GM23248 (cell line): Measurements from ENCODE around the gene KLHL36.

ENCODE experiments used
- EZH2 ChIP-seq: fragments of 200-600 bp; sonication (generic); IDR thresholded peaks from 2 replicates; pipeline ENCODE4 v1.6.1; 2018; ENCODE audit warnings: antibody characterized with exemption, mild to moderate bottlenecking; ENCODE audit not compliant: insufficient read depth, poor library complexity, severe bottlenecking
- EZH2phosphoT487 ChIP-seq: fragments of 200-600 bp; sonication (generic); IDR thresholded peaks from 2 replicates; pipeline ENCODE4 v1.6.1; 2018; ENCODE audit warnings: antibody characterized with exemption, moderate library complexity, mild to moderate bottlenecking, low read depth; ENCODE audit not compliant: insufficient read depth

DNA sequence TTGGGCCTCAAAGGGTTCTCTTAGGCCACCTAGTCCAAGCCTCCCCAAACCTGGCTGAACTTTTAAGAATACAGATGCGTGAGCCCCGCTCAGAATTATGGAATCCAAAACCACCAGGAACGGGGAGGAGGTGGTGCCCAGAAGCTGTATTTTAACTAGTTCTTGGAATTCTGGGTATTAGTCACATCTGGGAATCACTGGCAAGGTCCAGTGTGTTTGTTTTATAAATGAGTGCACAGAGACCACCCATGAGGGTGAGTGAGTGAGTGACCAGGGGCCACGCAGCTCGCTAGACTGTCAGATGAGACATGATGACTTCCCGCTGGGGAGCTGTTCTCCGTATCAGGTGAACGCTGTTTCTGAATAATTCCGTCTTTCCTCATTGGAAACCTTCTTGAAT lies 14.2 kb downstream of the KLHL36 start:
- TF ChIP-seq EZH2: no peak
- TF ChIP-seq EZH2phosphoT487: no peak
